HCT116 (cell line): ENCODE measurements around the gene TPPP3.
"Not testable (repeated sequence)": the region's sequence is repeated elsewhere in the genome, so short reads cannot be mapped to it uniquely, and the experiment has no call there.

Experiments
- CEBPB ChIP-seq: IDR thresholded peaks from 2 replicates; pipeline ENCODE4 v1.6.1; 2012; ENCODE audit warnings: low read depth
- EZH2 ChIP-seq: fragments of 200-600 bp; sonication (generic); IDR thresholded peaks from 2 replicates; pipeline ENCODE4 v1.6.1; 2017; ENCODE audit warnings: antibody characterized with exemption, mixed run types
- POLR2A ChIP-seq: IDR thresholded peaks from 2 replicates; pipeline ENCODE4 v1.7.0; 2011; ENCODE audit warnings: borderline replicate concordance; ENCODE audit not compliant: insufficient read depth, insufficient read length; ENCODE audit errors: extremely low read depth
- TCF7L2 ChIP-seq: IDR thresholded peaks from 2 replicates; pipeline ENCODE4 v1.7.0; 2011; ENCODE audit warnings: borderline replicate concordance, inconsistent platforms; ENCODE audit not compliant: insufficient read depth, insufficient read length; ENCODE audit errors: extremely low read depth
- YY1 ChIP-seq: IDR thresholded peaks from 2 replicates; pipeline ENCODE4 v1.6.1; 2011; ENCODE audit warnings: low read length, low read depth, moderate library complexity, mild to moderate bottlenecking; ENCODE audit not compliant: insufficient replicate concordance; ENCODE audit errors: extremely low read depth
- TF ChIP-seq, protein P1 (sequence below), 3 experiments: fragments of 200-600 bp in 1 of 3; sonication (generic) in 1 of 3; IDR thresholded peaks in 2 of 3; conservative IDR thresholded peaks in 1 of 3; 2 replicates each; pipeline ENCODE4 v1.5.1; 2012 to 2017; ENCODE audit warnings: low read depth in 2 of 3, low read length in 2 of 3, antibody characterized with exemption in 1 of 3, borderline replicate concordance in 1 of 3, control low read depth in 1 of 3, mild to moderate bottlenecking in 1 of 3, mixed read lengths in 1 of 3, mixed run types in 1 of 3, moderate library complexity in 1 of 3; ENCODE audit not compliant: insufficient read depth in 1 of 3
- TF ChIP-seq, protein P2 (sequence below): IDR thresholded peaks from 2 replicates; pipeline ENCODE4 v1.6.1; 2012

DNA sequence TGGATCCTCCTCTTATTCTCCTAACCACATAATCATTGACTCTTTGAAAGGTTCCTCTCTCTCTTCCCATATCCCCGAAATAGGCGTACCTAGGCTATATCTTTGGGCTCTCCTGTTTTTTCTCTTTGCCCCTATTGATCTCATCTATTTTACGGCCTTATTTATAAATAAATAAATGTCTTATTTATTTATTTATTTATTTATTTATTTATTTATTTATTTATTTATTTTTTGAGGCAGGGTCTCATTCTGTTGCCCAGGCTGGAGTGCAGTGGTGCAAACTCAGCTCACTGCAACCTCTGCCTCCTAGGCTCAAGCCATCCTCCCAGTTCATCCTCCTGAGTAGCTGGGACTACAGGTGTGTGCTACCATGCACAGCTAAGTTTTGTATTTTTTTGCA lies 40.8 kb downstream of the TPPP3 start:
- TF ChIP-seq, protein P1, sequence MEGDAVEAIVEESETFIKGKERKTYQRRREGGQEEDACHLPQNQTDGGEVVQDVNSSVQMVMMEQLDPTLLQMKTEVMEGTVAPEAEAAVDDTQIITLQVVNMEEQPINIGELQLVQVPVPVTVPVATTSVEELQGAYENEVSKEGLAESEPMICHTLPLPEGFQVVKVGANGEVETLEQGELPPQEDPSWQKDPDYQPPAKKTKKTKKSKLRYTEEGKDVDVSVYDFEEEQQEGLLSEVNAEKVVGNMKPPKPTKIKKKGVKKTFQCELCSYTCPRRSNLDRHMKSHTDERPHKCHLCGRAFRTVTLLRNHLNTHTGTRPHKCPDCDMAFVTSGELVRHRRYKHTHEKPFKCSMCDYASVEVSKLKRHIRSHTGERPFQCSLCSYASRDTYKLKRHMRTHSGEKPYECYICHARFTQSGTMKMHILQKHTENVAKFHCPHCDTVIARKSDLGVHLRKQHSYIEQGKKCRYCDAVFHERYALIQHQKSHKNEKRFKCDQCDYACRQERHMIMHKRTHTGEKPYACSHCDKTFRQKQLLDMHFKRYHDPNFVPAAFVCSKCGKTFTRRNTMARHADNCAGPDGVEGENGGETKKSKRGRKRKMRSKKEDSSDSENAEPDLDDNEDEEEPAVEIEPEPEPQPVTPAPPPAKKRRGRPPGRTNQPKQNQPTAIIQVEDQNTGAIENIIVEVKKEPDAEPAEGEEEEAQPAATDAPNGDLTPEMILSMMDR (IDR thresholded peaks at IDR 0.05 in 2 of 3, conservative IDR thresholded peaks at IDR 0.05 in 1 of 3; ENCODE audit: borderline replicate concordance in 1 of 3, insufficient read depth in 1 of 3, low read depth in 2 of 3, low read length in 2 of 3) = not testable (repeated sequence)
- TF ChIP-seq POLR2A, EZH2, TCF7L2, CEBPB, YY1: not testable (repeated sequence)
- TF ChIP-seq, protein P2, sequence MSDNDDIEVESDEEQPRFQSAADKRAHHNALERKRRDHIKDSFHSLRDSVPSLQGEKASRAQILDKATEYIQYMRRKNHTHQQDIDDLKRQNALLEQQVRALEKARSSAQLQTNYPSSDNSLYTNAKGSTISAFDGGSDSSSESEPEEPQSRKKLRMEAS = not testable (repeated sequence)
